Stomach (tissue), 4 donors: ENCODE measurements around the gene TNNI3.

Experiments
- CTCF ChIP-seq, 7 experiments: fragments of 450-650 bp in 4 of 7; fragments of 200-600 bp in 3 of 7; sonication (generic) in 3 of 7; IDR thresholded peaks; one replicate each; pipeline ENCODE4 v1.5.1; 2016 to 2019; ENCODE audit warnings: antibody characterized with exemption in 7 of 7, control low read depth in 2 of 7, mild to moderate bottlenecking in 1 of 7
- EP300 ChIP-seq: sonication (generic); formaldehyde crosslinking; IDR thresholded peaks from one replicate; pipeline ENCODE4 v1.6.1; 2017; ENCODE audit warnings: antibody characterized with exemption
- POLR2A ChIP-seq, 4 donors: fragments of 450-650 bp; IDR thresholded peaks; one replicate each; pipeline ENCODE4 v1.6.1; 2016; ENCODE audit warnings: antibody characterized with exemption in 4 of 4, control low read depth in 2 of 4, mild to moderate bottlenecking in 1 of 4, moderate library complexity in 1 of 4

GRCh38 chr19:55181740-55182139 is 24.2 kb upstream of the TNNI3 start:
- TF ChIP-seq CTCF (IDR thresholded peaks at IDR 0.05) (no peak), POLR2A (IDR thresholded peaks at IDR 0.05) (no peak), EP300 (no peak)
